Breast epithelium (tissue), 4 donors: ENCODE data around the gene ATAD2B. TPM values are rescaled to one million over a fixed set of nuclear protein-coding genes. Genes with fewer than 3 reads are reported as not detected.

Experiments used
- DNase-seq, 2 donors: peaks; one replicate each; pipeline ENCODE4 v3.0.0-alpha.2; 2019; ENCODE audit warnings: low spot score in 2 of 2
- H3K27ac ChIP-seq, 2 donors: fragments of 200-600 bp; sonication (generic) in 1 of 2; one replicate each; pipeline ENCODE4 v1.5.1; 2016 to 2019; ENCODE audit warnings: mild to moderate bottlenecking in 1 of 2
- H3K27me3 ChIP-seq, 2 donors: fragments of 200-600 bp; sonication (generic) in 1 of 2; one replicate each; pipeline versions ENCODE4 v1.5.1 to v1.6.0; 2017 to 2019; ENCODE audit warnings: control low read depth in 1 of 2, mild to moderate bottlenecking in 1 of 2
- H3K36me3 ChIP-seq: fragments of 200-600 bp; one replicate; pipeline ENCODE4 v1.5.1; 2019
- H3K4me1 ChIP-seq, 2 donors: fragments of 200-600 bp; sonication (generic); one replicate each; pipeline ENCODE4 v1.5.1; 2016 to 2019; ENCODE audit warnings: control low read depth in 1 of 2
- H3K4me3 ChIP-seq, 3 donors: fragments of 200-600 bp; sonication (generic); 1 replicate in 2 of 3; 2 replicates in 1 of 3; pipeline ENCODE4 v1.5.1; 2016 to 2019; ENCODE audit warnings: mild to moderate bottlenecking in 3 of 3, moderate library complexity in 2 of 3
- H3K9me3 ChIP-seq, 2 donors: fragments of 200-600 bp; sonication (generic) in 1 of 2; one replicate each; pipeline ENCODE4 v1.5.1; 2016 to 2019; ENCODE audit warnings: control low read depth in 1 of 2
- CTCF ChIP-seq, 3 donors: fragments of 450-650 bp; IDR thresholded peaks; one replicate each; pipeline ENCODE4 v1.5.1; 2016 to 2017; ENCODE audit warnings: antibody characterized with exemption in 3 of 3, mild to moderate bottlenecking in 3 of 3, moderate library complexity in 3 of 3
- POLR2A ChIP-seq: fragments of 450-650 bp; IDR thresholded peaks from one replicate; pipeline ENCODE4 v1.6.1; 2016; ENCODE audit warnings: antibody characterized with exemption, mild to moderate bottlenecking, moderate library complexity
- POLR2AphosphoS5 ChIP-seq, 3 donors: sonication (generic); formaldehyde crosslinking; IDR thresholded peaks; one replicate each; pipeline ENCODE4 v1.6.1; 2017; ENCODE audit warnings: antibody characterized with exemption in 3 of 3
- intact Hi-C: fragments of 100-400 bp; cut with DNase I; formaldehyde crosslinking; loops from one replicate; pipeline ENCODE4 v1.15.1; 2023; ENCODE audit warnings: low total_unique reads
- total RNA-seq, 3 donors: library from RNA; depleted of rRNA; stranded (reverse); fragments of >200 nt; gene quantifications; one replicate each; pipeline ENCODE4 v1.1.0, GENCODE V29; 2016

ATAD2B gene
- total RNA-seq, 3 donors from 2014 or later = 22.6 to 48.1 (median 34.4) TPM

GRCh38 chr2:23761638-23762037, 165.3 kb downstream of the ATAD2B start:
- Histone ChIP-seq H3K27me3 (no peaks in the 10 kb centered on the region), H3K9me3 (no peaks in the 10 kb centered on the region), H3K36me3 (no peaks in the 10 kb centered on the region), H3K27ac (no peak overlapping the region), H3K4me1 (no peaks in the 10 kb centered on the region), H3K4me3 (no peak overlapping the region)
- no peak for DNase-seq
- intact Hi-C loops = no loop called here
- TF ChIP-seq POLR2A (no peak), POLR2AphosphoS5 (IDR thresholded peaks at IDR 0.05) (no peak), CTCF (IDR thresholded peaks at IDR 0.05) (no peak)

GRCh38 chr2:23760736-23761135, 166.2 kb downstream of the ATAD2B start:
- no peaks in the 10 kb centered on the region for H3K9me3 ChIP-seq
- H3K36me3 ChIP-seq = no peaks in the 10 kb centered on the region
- TF ChIP-seq CTCF (IDR thresholded peaks at IDR 0.05) (peak in 2 of 3 donors; percentile 29 to 33), POLR2AphosphoS5 (IDR thresholded peaks at IDR 0.05) (no peak), POLR2A (no peak)
- intact Hi-C loops = no loop called here
- no peaks in the 10 kb centered on the region for H3K4me1 ChIP-seq
- H3K27me3 ChIP-seq = no peaks in the 10 kb centered on the region
- no peak overlapping the region for H3K4me3 ChIP-seq
- DNase-seq = no peak
- no peak overlapping the region for H3K27ac ChIP-seq

GRCh38 chr2:23757686-23758433, 169.1 kb downstream of the ATAD2B start:
- Histone ChIP-seq H3K27me3 (no peaks in the 10 kb centered on the region), H3K4me3 (no peak overlapping the region), H3K4me1 (no peaks in the 10 kb centered on the region), H3K9me3 (no peaks in the 10 kb centered on the region), H3K36me3 (no peaks in the 10 kb centered on the region), H3K27ac (no peak overlapping the region)
- no peak for TF ChIP-seq CTCF (IDR thresholded peaks at IDR 0.05)
- TF ChIP-seq POLR2AphosphoS5 (IDR thresholded peaks at IDR 0.05) = no peak
- TF ChIP-seq POLR2A = no peak
- intact Hi-C loops = no loop called here
- DNase-seq = no peak

GRCh38 chr2:23756593-23757292, 170.2 kb downstream of the ATAD2B start:
- Histone ChIP-seq H3K9me3 (no peaks in the 10 kb centered on the region), H3K4me3 (no peak overlapping the region), H3K27me3 (no peaks in the 10 kb centered on the region), H3K4me1 (no peaks in the 10 kb centered on the region), H3K27ac (no peak overlapping the region), H3K36me3 (no peaks in the 10 kb centered on the region)
- DNase-seq = no peak
- no peak for TF ChIP-seq CTCF (IDR thresholded peaks at IDR 0.05)
- TF ChIP-seq POLR2AphosphoS5 (IDR thresholded peaks at IDR 0.05) = no peak
- TF ChIP-seq POLR2A = no peak
- intact Hi-C loops = no loop called here

GRCh38 chr2:23754970-23755369, 172.0 kb downstream of the ATAD2B start:
- Histone ChIP-seq H3K27me3 (no peaks in the 10 kb centered on the region), H3K9me3 (no peaks in the 10 kb centered on the region), H3K36me3 (no peaks in the 10 kb centered on the region), H3K27ac (no peak overlapping the region), H3K4me1 (no peaks in the 10 kb centered on the region), H3K4me3 (no peak overlapping the region)
- no peak for TF ChIP-seq POLR2AphosphoS5 (IDR thresholded peaks at IDR 0.05)
- TF ChIP-seq CTCF (IDR thresholded peaks at IDR 0.05) = no peak
- no peak for TF ChIP-seq POLR2A
- DNase-seq = no peak
- intact Hi-C loops = no loop called here
